RWPE1 (cell line): ENCODE data around the gene TM2D3.
"Not testable (repeated sequence)": the region's sequence is repeated elsewhere in the genome, so short reads cannot be mapped to it uniquely, and the experiment has no call there.

Source experiments
- CTCF ChIA-PET: fragments of 350-600 bp; sonication (Branson Sonifier 250); formaldehyde crosslinking; extraction: SDS; loops from one replicate; lab custom pipeline; 2021; lab: Yijun Ruan, JAX
- POLR2A ChIA-PET: fragments of 400-600 bp; formaldehyde crosslinking; extraction: SDS; loops from one replicate; lab custom pipeline; 2020; ENCODE audit warnings: antibody characterized with exemption; ENCODE audit not compliant: low non-redundant PET; lab: Yijun Ruan, JAX
- DNase-seq: peaks from one replicate; pipeline ENCODE4 v3.0.0; 2012; ENCODE audit warnings: low spot score
- H3K27ac ChIP-seq: fragments of 450-650 bp; 2 replicates; pipeline ENCODE4 v1.5.1; 2017
- CTCF ChIP-seq: fragments of 450-650 bp; conservative IDR thresholded peaks from 2 replicates; pipeline ENCODE4 v1.5.1; 2017; ENCODE audit warnings: low read depth, mild to moderate bottlenecking

TM2D3 gene

GRCh38 chr15:101637038-101637437 lies 15.1 kb downstream of the TM2D3 start:
- DNase-seq = no peak
- no peak overlapping the region for H3K27ac ChIP-seq
- no peak for TF ChIP-seq CTCF
- ChIA-PET POLR2A (no interaction called here), CTCF (interaction anchor here (0.5 kb wide), 1 partner anchor 27 kb away, joined by 4 read pairs; no protein-coding TSS in a partner anchor)

GRCh38 chr15:101635944-101636727 lies 16.0 kb downstream of the TM2D3 start:
- TF ChIP-seq CTCF = no peak
- no peak for DNase-seq
- H3K27ac ChIP-seq = no peak overlapping the region
- ChIA-PET CTCF (no interaction called here), POLR2A (no interaction called here)

- ChIA-PET CTCF (interaction anchor here (0.6 to 0.7 kb wide), 2 partner anchors 17 to 422 kb away, joined by 3 read pairs; no protein-coding TSS in a partner anchor), POLR2A (no interaction called here)
- DNase-seq = no peak
- no peak for TF ChIP-seq CTCF
- H3K27ac ChIP-seq = no peak overlapping the region
These were observed 18.8 kb downstream of the TM2D3 start for GRCh38 chr15:101633356-101633755.

- POLR2A ChIA-PET, H3K27ac ChIP-seq, DNase-seq, CTCF ChIA-PET: not testable (repeated sequence)
These were observed 25.5 kb downstream of the TM2D3 start for GRCh38 chr15:101626729-101627128.

GRCh38 chr15:101625980-101626379 lies 26.2 kb downstream of the TM2D3 start:
- DNase-seq = no peak
- H3K27ac ChIP-seq = no peak overlapping the region
- ChIA-PET POLR2A (no interaction called here), CTCF (interaction anchor here (0.6 to 0.7 kb wide), 2 partner anchors 226 to 323 kb away, joined by 3 read pairs; no protein-coding TSS in a partner anchor)
- no peak for TF ChIP-seq CTCF

GRCh38 chr15:101625184-101625583 lies 27.0 kb downstream of the TM2D3 start:
- H3K27ac ChIP-seq = no peak overlapping the region
- ChIA-PET CTCF (interaction anchor here (0.6 kb wide), 1 partner anchor 322 kb away, joined by 3 read pairs; no protein-coding TSS in a partner anchor), POLR2A (no interaction called here)
- TF ChIP-seq CTCF = no peak
- no peak for DNase-seq
